GM13977 (cell line): ENCODE data around the gene KIAA0232.

Source experiments
- DNase-seq: peaks from one replicate; pipeline ENCODE4 v3.0.0; 2012; ENCODE audit warnings: low spot score
- CTCF ChIP-seq: IDR thresholded peaks from 2 replicates; pipeline ENCODE4 v1.5.1; 2012; ENCODE audit warnings: mild to moderate bottlenecking, control low read depth; ENCODE audit not compliant: insufficient read depth; ENCODE audit errors: extremely low read depth, missing control alignments
- in situ Hi-C: fragments of 300-500 bp; cut with MboI; formaldehyde crosslinking; loops from one replicate; pipeline ENCODE4 v1.12.0; 2022; ENCODE audit warnings: low sequenced_read_pairs, low pct_unique_long_range_greater_than_20kb, mixed read lengths, inconsistent platforms; ENCODE audit not compliant: unreplicated experiment

The KIAA0232 gene

GRCh38 chr4:6847178-6847577, 64.7 kb downstream of the KIAA0232 start:
- in situ Hi-C loops = no loop called here
- TF ChIP-seq CTCF = no peak
- DNase-seq = no peak

GRCh38 chr4:6848717-6849305, 66.3 kb downstream of the KIAA0232 start:
- DNase-seq = no peak
- TF ChIP-seq CTCF = no peak
- in situ Hi-C loops = no loop called here

GRCh38 chr4:6849691-6850090, 67.2 kb downstream of the KIAA0232 start:
- in situ Hi-C loops = no loop called here
- DNase-seq = no peak
- TF ChIP-seq CTCF = no peak

GRCh38 chr4:6851431-6851830, 68.9 kb downstream of the KIAA0232 start:
- DNase-seq = no peak
- no peak for TF ChIP-seq CTCF
- in situ Hi-C loops = no loop called here

- in situ Hi-C loops = no loop called here
Measured at GRCh38 chr4:6851962-6852361, 69.4 kb downstream of the KIAA0232 start.

GRCh38 chr4:6852582-6852981, 70.1 kb downstream of the KIAA0232 start:
- no peak for TF ChIP-seq CTCF
- DNase-seq = no peak
- in situ Hi-C loops = no loop called here

More at GRCh38 chr4:6851962-6852361, 69.4 kb downstream of the KIAA0232 start:
- DNase-seq = no peak
- no peak for TF ChIP-seq CTCF
